ENCODE results near the gene PPP6R2.
A peak's percentile ranks its signal among the peaks of the same experiment; 100 is the strongest.

The PPP6R2 gene

GRCh38 chr22:50467341-50467740 lies 124.2 kb downstream of the PPP6R2 start:
- no peak for DNase-seq (ENCODE audit: low read depth)

DNA sequence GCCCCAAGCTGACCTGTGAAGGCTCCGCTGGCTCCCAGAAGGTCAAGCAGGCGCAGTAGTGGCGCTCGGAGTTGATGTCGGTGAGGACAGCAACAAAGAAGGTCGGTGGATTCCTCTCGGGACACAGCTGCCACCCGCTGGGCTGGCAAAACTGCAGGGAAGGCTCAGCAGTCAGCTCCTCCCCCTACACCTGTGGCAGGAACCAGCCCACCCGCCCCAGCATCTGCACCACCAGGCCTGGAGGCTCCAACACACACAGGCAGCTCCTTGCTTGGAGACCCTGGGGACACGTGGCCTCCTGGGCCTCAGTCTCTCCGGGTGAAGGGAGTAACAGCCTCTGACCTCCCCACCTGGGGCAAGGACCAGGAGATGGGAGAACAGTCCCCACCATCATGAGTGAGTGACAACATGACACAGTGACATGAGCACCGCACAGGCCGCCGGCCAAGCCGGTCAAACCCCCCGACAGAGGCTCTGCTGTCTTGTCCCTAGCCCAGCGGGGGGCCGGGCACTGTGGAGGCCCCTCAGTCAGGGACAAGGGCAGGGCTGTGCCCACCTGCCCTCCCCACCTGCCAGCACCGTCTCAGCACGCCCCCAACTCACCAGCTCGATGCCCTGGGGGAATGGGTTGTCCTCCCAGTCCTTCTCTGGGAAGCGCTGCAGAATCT lies 124.8 kb downstream of the PPP6R2 start:
- DNase-seq (ENCODE audit: low read depth) = no peak

DNA sequence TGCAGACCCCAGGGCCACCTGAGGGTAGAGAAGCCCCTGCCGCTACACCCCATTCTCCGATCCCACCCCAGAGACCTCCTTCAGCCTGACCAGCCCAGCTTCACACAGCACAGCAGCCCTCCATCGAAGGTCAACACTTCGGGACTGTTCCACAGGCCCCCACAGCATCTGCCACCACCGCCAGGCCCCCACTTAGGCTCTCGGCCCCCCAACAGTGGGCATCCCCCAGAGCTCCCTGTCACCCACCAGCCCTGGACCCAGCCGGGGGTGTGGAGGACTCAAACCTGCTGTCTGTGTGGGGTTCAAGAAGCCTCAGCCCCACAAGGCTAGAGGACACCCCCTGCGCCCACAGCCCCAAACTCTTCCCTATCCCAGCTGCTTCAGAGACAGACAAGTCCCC lies 125.5 kb downstream of the PPP6R2 start:
- DNase-seq (ENCODE audit: low read depth) = no peak

GRCh38 chr22:50469377-50470305 lies 126.5 kb downstream of the PPP6R2 start:
- DNase-seq (ENCODE audit: low read depth) = peak; percentile 95

GRCh38 chr22:50470491-50470890 lies 127.4 kb downstream of the PPP6R2 start:
- DNase-seq (ENCODE audit: low read depth) = no peak

- no peak for DNase-seq (ENCODE audit: low read depth)
Measured at GRCh38 chr22:50471197-50471847, 128.2 kb downstream of the PPP6R2 start.

DNA sequence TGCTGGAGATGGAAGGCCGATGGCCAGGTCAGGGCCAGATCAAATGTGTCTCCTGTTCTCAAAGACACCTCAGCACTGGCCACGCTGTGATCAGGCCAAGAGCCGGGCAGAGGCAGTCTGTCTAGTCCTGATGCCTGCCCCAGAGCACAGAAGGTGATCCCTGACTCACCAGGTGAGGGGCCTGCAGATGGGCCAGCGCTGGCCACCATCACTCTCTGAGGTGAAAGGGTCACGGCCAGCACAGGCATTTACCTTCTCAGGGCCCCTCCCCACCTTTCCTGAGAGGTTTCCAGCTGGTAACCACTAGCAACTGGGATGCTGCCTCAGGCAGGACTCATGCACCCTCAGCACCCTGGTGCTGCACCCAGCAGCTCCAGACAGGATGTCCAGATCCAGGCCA lies 128.8 kb downstream of the PPP6R2 start:
- no peak for DNase-seq (ENCODE audit: low read depth)

GRCh38 chr22:50473088-50473487 lies 130.0 kb downstream of the PPP6R2 start:
- no peak for DNase-seq (ENCODE audit: low read depth)

DNA sequence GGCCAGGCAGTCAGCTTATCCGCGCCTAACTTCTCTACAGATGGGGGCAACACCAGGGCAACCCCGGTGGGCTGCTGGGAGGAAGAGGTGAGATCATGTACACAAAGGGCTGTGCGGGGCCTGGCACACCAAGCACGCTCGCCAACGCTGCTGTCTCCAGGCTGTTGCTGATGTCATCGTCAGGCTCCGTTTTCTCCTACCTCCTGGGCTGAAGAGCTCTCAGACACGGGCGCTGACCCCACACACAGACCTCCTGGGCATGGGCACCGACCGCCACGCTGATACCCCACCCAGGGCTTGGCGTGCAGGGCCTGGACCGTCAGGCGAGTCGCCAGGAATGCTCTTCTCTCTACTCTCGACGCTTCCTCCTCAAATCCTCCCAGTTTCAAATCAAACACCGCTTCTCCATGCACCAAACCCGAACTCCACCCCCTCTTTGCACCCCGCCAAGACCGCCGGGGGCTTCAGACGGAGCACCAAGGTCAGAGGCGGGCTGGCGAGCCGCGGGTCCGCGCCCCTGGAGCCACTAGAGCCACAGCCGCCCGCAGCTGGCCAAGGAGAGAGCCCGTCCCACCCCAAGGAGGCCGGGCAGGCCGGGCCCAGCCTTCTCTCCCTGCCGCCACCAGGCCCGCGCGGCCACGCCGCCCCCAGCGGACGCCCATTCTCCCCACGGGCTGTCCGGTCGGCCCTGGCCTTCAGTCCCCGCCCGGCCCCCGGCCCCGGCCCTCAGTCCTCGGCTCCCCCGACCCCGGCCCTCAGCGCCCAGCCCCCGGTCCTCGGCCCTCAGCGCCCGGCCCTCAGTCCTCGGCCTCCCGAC lies 130.9 kb downstream of the PPP6R2 start:
- DNase-seq (ENCODE audit: low read depth) = no peak

DNA sequence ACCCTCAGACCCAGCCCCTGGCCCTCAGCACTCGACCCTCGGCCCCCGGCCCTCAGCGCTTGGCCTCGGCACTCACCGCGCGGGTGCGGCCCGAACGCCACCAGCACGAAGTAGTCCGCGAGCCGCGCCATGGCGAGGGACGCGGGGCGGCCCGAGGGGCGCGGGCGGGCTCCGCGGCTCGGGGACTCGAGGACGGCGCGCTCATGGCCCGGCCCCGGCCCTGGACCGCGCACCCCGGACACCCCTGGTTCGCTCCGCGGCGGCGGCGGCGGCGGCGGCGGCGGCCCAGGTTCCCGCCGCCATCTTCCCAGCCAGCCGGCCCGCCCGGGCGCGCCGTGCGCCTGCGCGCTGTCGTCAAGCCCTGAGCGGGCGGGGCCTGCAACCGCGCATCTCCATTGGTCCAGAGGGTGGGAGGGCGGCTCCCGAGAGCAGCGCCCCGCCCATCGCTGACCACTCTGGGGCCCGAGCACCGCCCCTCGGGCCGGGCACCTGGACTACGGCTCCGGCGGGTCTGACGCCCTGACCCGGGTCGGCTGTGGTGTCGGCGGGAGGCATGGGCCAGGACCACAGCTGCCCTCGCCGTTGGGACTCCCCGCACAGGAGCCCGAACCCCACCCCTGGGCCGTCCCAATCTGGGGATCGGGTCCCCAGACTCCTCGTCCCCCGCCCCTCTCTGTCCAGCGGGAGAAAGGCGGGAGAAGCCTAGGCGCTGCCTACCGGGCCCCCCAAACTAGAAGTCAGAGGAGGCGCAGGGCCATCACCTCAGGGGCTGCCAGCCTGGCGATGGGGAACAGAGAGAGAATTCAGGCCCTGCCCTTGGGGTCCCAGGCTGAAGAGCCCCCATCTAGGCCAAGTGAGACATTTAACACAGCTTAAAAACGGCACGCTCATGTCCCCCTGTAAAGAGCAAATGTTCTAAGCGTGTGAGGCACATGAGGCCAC lies 131.9 kb downstream of the PPP6R2 start, which contains the start of gene SBF1:
Gene SBF1 (minus strand): TSS at position 326 of the 942 bp plus-strand sequence. CDS start 195 bp downstream, at position 131.
- peak; percentile 79 for DNase-seq (ENCODE audit: low read depth)

- DNase-seq (ENCODE audit: low read depth) = no peak
Measured at GRCh38 chr22:50475652-50476002, 132.5 kb downstream of the PPP6R2 start.

GRCh38 chr22:50476868-50477267 lies 133.7 kb downstream of the PPP6R2 start:
- no peak for DNase-seq (ENCODE audit: low read depth)

- no peak for DNase-seq (ENCODE audit: low read depth)
Measured at GRCh38 chr22:50477923-50478322, 134.8 kb downstream of the PPP6R2 start.

DNA sequence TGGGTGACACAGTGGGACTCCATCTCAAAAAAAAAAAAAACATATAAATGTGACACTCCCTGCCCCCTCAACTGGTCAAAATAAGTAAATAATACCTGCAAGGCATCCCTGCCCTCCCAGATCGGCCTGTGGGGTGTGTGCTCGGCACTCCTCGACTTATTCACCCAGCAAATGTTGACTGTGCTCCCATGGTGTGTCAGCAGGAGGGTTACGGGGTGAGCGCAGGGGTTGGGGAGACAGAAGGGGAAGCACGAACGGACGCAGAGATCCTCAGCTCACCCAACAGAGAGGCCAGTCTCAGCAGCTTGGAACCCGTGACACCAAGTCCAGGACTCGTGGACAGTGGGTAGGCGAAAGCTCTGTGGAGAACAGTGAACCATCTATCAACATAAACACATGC lies 136.6 kb downstream of the PPP6R2 start:
- DNase-seq (ENCODE audit: low read depth) = no peak

DNA sequence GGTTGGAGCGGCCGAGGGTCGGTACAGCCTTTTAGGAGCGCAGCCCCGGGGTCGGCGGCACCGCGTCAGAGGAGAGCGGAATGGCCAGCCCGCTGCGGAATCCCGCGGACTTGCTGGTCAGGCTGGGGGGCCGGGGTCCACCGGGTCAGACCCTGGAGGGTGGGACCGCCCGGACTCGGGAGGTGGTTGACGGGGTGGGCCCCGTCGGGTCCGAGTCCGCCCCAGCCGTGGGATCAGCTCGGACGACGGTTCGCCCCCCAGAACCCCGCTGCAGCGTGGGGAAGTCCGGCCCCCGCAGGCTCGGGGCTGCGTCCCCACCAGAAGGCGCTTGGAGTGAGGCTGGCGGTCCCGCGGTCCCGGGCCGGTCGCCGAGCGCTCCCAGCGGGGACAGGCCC lies 137.9 kb downstream of the PPP6R2 start:
- no peak for DNase-seq (ENCODE audit: low read depth)

DNA sequence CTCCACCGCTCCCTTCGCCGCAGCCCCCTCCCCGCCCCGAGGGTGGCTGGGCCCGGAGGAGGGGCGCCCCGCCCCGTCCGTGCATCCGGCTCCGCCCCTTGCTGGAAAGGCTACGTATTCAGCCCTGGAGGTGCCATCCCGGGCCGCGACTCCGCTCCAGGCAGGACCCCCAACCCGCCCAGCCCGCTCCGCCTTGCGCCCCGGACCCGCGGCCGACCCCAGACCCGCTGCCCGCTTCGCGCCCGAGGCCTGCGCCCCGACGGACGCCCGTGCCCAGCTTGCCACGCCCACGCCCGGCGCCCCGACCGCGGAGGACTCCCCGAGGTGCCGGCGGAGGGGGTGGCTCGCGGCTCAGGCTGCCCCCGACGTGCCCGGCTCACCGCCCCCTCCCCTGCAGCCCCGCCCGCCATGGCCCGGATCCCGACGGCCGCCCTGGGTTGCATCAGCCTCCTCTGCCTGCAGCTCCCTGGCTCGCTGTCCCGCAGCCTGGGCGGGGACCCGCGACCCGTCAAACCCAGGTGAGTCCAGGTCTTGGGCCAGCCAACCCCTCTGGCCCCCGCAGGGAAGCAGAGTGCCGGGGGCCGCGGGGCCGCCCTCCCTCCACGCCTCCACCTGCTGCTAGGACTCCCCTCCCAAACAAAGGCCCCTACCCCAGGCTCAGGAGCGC lies 138.4 kb downstream of the PPP6R2 start, which contains the start of gene ADM2:
Gene ADM2 (plus strand): TSS at position 104 of the 667 bp plus-strand sequence. CDS start 305 bp downstream, at position 409.
- DNase-seq (ENCODE audit: low read depth) = peak; percentile 48

DNA sequence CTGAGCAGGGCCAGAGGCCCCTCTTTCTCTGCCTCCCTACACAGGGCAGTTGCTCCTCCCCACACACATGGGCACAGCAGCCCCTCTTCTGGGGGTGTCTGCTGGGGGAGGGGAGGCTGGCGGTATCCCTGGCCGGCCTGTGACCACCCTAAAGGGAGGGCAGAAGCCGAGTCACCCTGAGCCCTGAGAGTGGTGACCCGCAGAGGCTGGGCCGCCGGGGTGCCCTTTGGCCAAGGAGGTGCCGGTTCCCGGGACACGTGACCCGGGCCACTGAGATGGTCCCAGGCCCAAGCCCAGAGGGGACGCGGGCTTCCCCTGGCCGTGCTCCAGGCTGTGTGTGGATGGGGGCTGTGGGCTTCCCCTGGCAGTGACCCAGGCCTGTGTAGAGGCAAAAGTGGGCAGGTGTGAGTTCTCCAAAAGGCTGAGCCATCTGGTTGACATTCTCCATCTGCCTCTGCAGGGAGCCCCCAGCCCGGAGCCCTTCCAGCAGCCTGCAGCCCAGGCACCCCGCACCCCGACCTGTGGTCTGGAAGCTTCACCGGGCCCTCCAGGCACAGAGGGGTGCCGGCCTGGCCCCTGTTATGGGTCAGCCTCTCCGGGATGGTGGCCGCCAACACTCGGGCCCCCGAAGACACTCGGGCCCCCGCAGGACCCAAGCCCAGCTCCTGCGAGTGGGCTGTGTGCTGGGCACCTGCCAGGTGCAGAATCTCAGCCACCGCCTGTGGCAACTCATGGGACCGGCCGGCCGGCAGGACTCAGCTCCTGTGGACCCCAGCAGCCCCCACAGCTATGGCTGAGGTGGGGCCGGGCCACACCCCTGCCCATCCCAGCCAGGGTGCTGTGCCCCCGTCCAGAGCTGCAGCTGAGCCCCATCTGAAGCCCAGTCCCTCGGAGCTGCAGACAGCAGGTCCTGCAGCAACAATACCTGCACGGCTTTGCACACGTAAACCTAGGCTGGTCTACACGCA lies 139.3 kb downstream of the PPP6R2 start:
- no peak for DNase-seq (ENCODE audit: low read depth)

DNA sequence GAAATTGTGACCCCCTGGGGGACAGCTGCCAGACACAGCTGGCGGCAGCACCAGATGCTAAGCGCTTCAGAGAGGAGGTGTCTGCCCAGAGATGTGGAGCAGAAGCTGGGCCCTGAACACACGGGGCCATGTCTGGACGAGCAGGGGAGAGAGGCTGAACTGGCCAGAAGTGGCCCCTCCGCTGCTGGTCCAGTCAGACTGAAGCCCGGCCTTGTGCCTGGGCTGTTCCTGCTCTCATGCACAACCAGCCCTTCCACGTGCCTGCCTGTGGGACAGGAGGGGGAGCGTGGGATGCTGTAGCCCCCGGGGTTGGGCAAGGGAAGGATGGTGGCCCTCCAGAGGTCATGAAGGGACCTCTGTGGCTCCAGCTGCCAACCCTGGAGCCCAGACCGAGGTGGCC lies 140.0 kb downstream of the PPP6R2 start:
- DNase-seq (ENCODE audit: low read depth) = no peak

- no peak for DNase-seq (ENCODE audit: low read depth)
Measured at GRCh38 chr22:50483556-50483955, 140.4 kb downstream of the PPP6R2 start.
